GM23248 (cell line): ENCODE data around the gene BTG1. TPM values are rescaled to one million over a fixed set of nuclear protein-coding genes. Genes with fewer than 3 reads are reported as not detected.

Source experiments
- DNase-seq: peaks from one replicate; pipeline ENCODE4 v3.0.0-alpha.2; 2015
- H2AFZ ChIP-seq: fragments of 200-600 bp; sonication (generic); 2 replicates; pipeline ENCODE4 v1.6.1; 2016; ENCODE audit warnings: antibody characterized with exemption
- H3F3A ChIP-seq: fragments of 200-600 bp; sonication (generic); 2 replicates; pipeline ENCODE4 v1.6.1; 2016; ENCODE audit warnings: mild to moderate bottlenecking, antibody characterized with exemption, mixed run types; ENCODE audit not compliant: insufficient read depth
- H3K27ac ChIP-seq: fragments of 200-600 bp; sonication (generic); 2 replicates; pipeline ENCODE4 v1.5.1; 2016; ENCODE audit warnings: mild to moderate bottlenecking
- H3K27me3 ChIP-seq: fragments of 200-600 bp; sonication (generic); replicated peaks from 2 replicates; pipeline ENCODE4 v1.6.1; 2016; ENCODE audit warnings: mild to moderate bottlenecking; ENCODE audit not compliant: insufficient read depth
- H3K36me3 ChIP-seq: fragments of 200-600 bp; sonication (generic); 2 replicates; pipeline ENCODE4 v1.6.1; 2016; ENCODE audit warnings: low read depth, mild to moderate bottlenecking
- H3K4me1 ChIP-seq: fragments of 200-600 bp; sonication (generic); 2 replicates; pipeline ENCODE4 v1.6.1; 2016; ENCODE audit warnings: mild to moderate bottlenecking; ENCODE audit not compliant: insufficient read depth
- H3K4me2 ChIP-seq: fragments of 200-600 bp; sonication (generic); one replicate; pipeline ENCODE4 v1.6.1; 2016; ENCODE audit warnings: mild to moderate bottlenecking; ENCODE audit not compliant: unreplicated experiment
- H3K4me3 ChIP-seq: fragments of 200-600 bp; sonication (generic); 2 replicates; pipeline ENCODE4 v1.5.1; 2016; ENCODE audit warnings: mild to moderate bottlenecking
- H3K79me2 ChIP-seq: fragments of 200-600 bp; sonication (generic); 2 replicates; pipeline ENCODE4 v1.6.1; 2016; ENCODE audit warnings: mild to moderate bottlenecking; ENCODE audit not compliant: insufficient read depth
- H3K9ac ChIP-seq: fragments of 200-600 bp; sonication (generic); 2 replicates; pipeline ENCODE4 v1.6.1; 2016; ENCODE audit warnings: mild to moderate bottlenecking
- H3K9me2 ChIP-seq: fragments of 200-600 bp; sonication (generic); 2 replicates; pipeline ENCODE4 v1.6.1; 2016; ENCODE audit warnings: mixed run types, mild to moderate bottlenecking, moderate library complexity; ENCODE audit not compliant: insufficient read depth
- H3K9me3 ChIP-seq: fragments of 200-600 bp; sonication (generic); one replicate; pipeline ENCODE4 v1.6.1; 2017; ENCODE audit warnings: low read depth
- H4K20me1 ChIP-seq: fragments of 200-600 bp; sonication (generic); 2 replicates; pipeline ENCODE4 v1.6.0; 2016; ENCODE audit not compliant: insufficient read depth
- EZH2 ChIP-seq: fragments of 200-600 bp; sonication (generic); IDR thresholded peaks from 2 replicates; pipeline ENCODE4 v1.6.1; 2018; ENCODE audit warnings: antibody characterized with exemption, mild to moderate bottlenecking; ENCODE audit not compliant: insufficient read depth, poor library complexity, severe bottlenecking
- EZH2phosphoT487 ChIP-seq: fragments of 200-600 bp; sonication (generic); IDR thresholded peaks from 2 replicates; pipeline ENCODE4 v1.6.1; 2018; ENCODE audit warnings: antibody characterized with exemption, moderate library complexity, mild to moderate bottlenecking, low read depth; ENCODE audit not compliant: insufficient read depth
- WGBS, 2 experiments: methylation state at CpG; one replicate each; pipeline ENCODE4 v1.1.6; 2015 to 2017; ENCODE audit warnings: low lambda C conversion rate in 2 of 2, low coverage in 1 of 2; ENCODE audit errors: missing lambda C conversion rate in 2 of 2; 5-methylcytosine and 5-hydroxymethylcytosine counted together
- in situ Hi-C: fragments of 300-500 bp; cut with MboI; formaldehyde crosslinking; loops from 2 replicates; pipeline ENCODE4 v1.15.0; 2020
- polyA plus RNA-seq: library from polyadenylated mRNA; unstranded; fragments of >200 nt; fragmentation: Nextera tagmentation; extraction: Ambion mirVana; gene quantifications from 2 replicates; pipeline ENCODE4 v1.2.1, GENCODE V29; 2016
- total RNA-seq: library from RNA; depleted of rRNA; stranded (reverse); fragments of >200 nt; shearing (Covaris generic); gene quantifications from 2 replicates; pipeline ENCODE4 v1.2.3, GENCODE V29; 2014

The BTG1 gene
- total and polyA plus RNA-seq, 2 experiments from 2014 or later = 14.4 to 62.2 TPM

- no peak overlapping the region for H3K27ac ChIP-seq
- TF ChIP-seq EZH2phosphoT487 (no peak), EZH2 (no peak)
- no peak overlapping the region for H3K4me2 ChIP-seq
- in situ Hi-C loops = no loop called here
- no peak overlapping the region for H3K9ac ChIP-seq
- H3K4me1 ChIP-seq = no peaks in the 10 kb centered on the region
- no peaks in the 10 kb centered on the region for H4K20me1 ChIP-seq
- H3K9me3 ChIP-seq = no peaks in the 10 kb centered on the region
- peaks cover 30% of the 10 kb centered on the region for H3K79me2 ChIP-seq
- no peak for DNase-seq
- no peaks in the 10 kb centered on the region for H3K27me3 ChIP-seq
- H3F3A ChIP-seq = no peaks in the 10 kb centered on the region
- no peaks in the 10 kb centered on the region for H3K9me2 ChIP-seq
- no peak overlapping the region for H3K4me3 ChIP-seq
- H3K36me3 ChIP-seq = no peaks in the 10 kb centered on the region
- no peak overlapping the region for H2AFZ ChIP-seq
Observed at GRCh38 chr12:92121826-92122225, 23.8 kb downstream of the BTG1 start.

- DNase-seq = no peak
- in situ Hi-C loops = no loop called here
Observed at GRCh38 chr12:92118826-92119536, 26.7 kb downstream of the BTG1 start.

GRCh38 chr12:92114834-92115233 lies 30.8 kb downstream of the BTG1 start:
- Histone ChIP-seq H3K79me2 (no peaks in the 10 kb centered on the region), H3K4me2 (no peak overlapping the region), H3K9me2 (no peaks in the 10 kb centered on the region), H3K27me3 (no peaks in the 10 kb centered on the region), H3K4me3 (no peak overlapping the region), H3K27ac (no peak overlapping the region), H4K20me1 (no peaks in the 10 kb centered on the region), H2AFZ (no peak overlapping the region), H3K36me3 (no peaks in the 10 kb centered on the region), H3K9ac (no peak overlapping the region), H3K4me1 (no peaks in the 10 kb centered on the region), H3F3A (no peaks in the 10 kb centered on the region), H3K9me3 (no peaks in the 10 kb centered on the region)
- in situ Hi-C loops = no loop called here
- no peak for DNase-seq
- 97% methylated on average over 2 of the region's 2 CpGs for WGBS, 2 experiments
- TF ChIP-seq EZH2phosphoT487 (no peak), EZH2 (no peak)

More at GRCh38 chr12:92118826-92119536, 26.7 kb downstream of the BTG1 start:
- Histone ChIP-seq H3K27me3 (no peaks in the 10 kb centered on the region), H3F3A (no peaks in the 10 kb centered on the region), H3K27ac (no peak overlapping the region), H3K4me2 (no peak overlapping the region), H3K9me3 (no peaks in the 10 kb centered on the region), H3K9ac (no peak overlapping the region), H4K20me1 (no peaks in the 10 kb centered on the region), H3K4me1 (no peaks in the 10 kb centered on the region), H3K79me2 (peaks cover 8% of the 10 kb centered on the region; the same call in 1 of the 2 replicates), H3K9me2 (no peaks in the 10 kb centered on the region), H2AFZ (no peak overlapping the region), H3K4me3 (no peak overlapping the region), H3K36me3 (no peaks in the 10 kb centered on the region)
- TF ChIP-seq EZH2phosphoT487 = no peak
- TF ChIP-seq EZH2 = no peak
- WGBS, 2 experiments = 94 to 100% methylated on average over 2 of the region's 2 CpGs

GRCh38 chr12:92111256-92111655 lies 34.4 kb downstream of the BTG1 start:
- no peaks in the 10 kb centered on the region for H3K27me3 ChIP-seq
- no peaks in the 10 kb centered on the region for H3F3A ChIP-seq
- no peaks in the 10 kb centered on the region for H4K20me1 ChIP-seq
- H3K27ac ChIP-seq = no peak overlapping the region
- H3K9me2 ChIP-seq = no peaks in the 10 kb centered on the region
- H3K9me3 ChIP-seq = no peaks in the 10 kb centered on the region
- no peak overlapping the region for H3K4me2 ChIP-seq
- no peak overlapping the region for H3K4me3 ChIP-seq
- H3K9ac ChIP-seq = no peak overlapping the region
- no peak for DNase-seq
- no peak overlapping the region for H2AFZ ChIP-seq
- no peaks in the 10 kb centered on the region for H3K79me2 ChIP-seq
- in situ Hi-C loops = no loop called here
- TF ChIP-seq EZH2 = no peak
- no peak for TF ChIP-seq EZH2phosphoT487
- H3K4me1 ChIP-seq = 0 out of 2 replicates have a peak, but pooled peaks cover 6% of the 10 kb centered on the region
- H3K36me3 ChIP-seq = no peaks in the 10 kb centered on the region
